ENCODE data around the gene MOK.

The MOK gene

DNA sequence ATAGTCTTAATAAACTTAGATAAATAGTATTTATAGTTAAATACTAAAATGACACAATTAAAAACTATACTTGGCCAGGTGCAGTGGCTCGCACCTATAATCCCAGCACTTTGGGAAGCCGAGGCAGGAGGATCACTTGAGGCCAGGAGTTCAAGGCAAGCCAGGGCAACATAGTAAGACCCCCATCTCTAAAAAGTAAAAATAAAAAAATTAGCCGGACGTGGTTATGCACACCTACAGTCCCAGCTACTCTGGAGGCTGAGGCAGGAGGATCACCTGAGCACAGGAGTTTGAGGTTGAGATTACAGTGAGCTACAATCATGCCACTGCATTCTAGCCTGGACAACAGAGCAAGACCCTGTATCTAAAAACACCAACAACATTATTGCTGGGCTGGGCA is 41.7 kb upstream of the MOK start:
- TF ChIP-seq CTCF (IDR thresholded peaks at IDR 0.05; ENCODE audit: borderline replicate concordance, control extremely low read depth, extremely low read depth, insufficient read depth, missing control alignments): no peak
- no peak for DNase-seq (ENCODE audit: low spot score)
- in situ Hi-C loops (cut with MboI; ENCODE audit: low sequenced_read_pairs, unreplicated experiment): no loop called here

DNA sequence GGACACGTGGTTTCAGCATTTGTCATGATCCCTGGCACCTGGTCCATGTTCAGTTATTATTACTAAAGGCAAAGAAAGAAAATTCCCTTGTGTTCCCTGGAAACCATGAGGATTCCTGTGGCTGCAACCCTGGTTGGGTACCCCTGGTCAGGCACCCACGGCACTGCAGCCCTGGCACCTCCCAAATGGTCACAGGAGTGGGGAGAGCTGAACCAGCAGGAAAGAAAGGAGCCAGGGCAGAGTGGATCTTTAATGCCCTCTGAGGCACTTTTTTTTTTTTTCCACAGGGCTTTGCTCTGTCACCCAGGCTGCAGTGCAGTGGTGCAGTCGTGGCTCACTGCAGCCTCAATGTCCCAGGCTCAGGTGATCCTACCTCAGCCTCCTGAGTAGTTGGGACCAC is 40.3 kb upstream of the MOK start:
- TF ChIP-seq CTCF (IDR thresholded peaks at IDR 0.05; ENCODE audit: borderline replicate concordance, control extremely low read depth, extremely low read depth, insufficient read depth, missing control alignments): no peak
- in situ Hi-C loops (cut with MboI; ENCODE audit: low sequenced_read_pairs, unreplicated experiment): no loop called here

DNA sequence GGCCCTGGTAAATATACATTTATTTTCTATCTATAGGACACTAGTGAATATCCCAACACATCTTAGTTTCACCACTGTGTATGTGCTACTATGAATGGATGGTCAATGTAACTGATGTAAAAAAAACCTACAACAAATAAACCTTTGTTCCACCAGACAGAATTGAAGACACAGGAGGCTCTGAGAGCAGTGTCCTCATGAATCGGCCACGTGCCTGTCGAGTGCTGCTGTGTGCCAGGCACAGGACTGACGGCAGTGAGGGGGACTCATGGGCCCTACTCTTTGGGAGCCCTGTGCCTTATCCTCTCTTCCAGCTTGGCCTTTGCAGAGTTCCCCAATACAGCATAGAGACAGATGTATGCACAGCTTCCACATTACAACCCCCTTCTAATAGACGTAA is 39.5 kb upstream of the MOK start:
- no peak for TF ChIP-seq CTCF (IDR thresholded peaks at IDR 0.05; ENCODE audit: borderline replicate concordance, control extremely low read depth, extremely low read depth, insufficient read depth, missing control alignments)
- in situ Hi-C loops (cut with MboI; ENCODE audit: low sequenced_read_pairs, unreplicated experiment): no loop called here
- DNase-seq (ENCODE audit: low spot score): no peak

More for the DNA sequence above, 40.3 kb upstream of the MOK start:
- DNase-seq (ENCODE audit: low spot score): no peak

DNA sequence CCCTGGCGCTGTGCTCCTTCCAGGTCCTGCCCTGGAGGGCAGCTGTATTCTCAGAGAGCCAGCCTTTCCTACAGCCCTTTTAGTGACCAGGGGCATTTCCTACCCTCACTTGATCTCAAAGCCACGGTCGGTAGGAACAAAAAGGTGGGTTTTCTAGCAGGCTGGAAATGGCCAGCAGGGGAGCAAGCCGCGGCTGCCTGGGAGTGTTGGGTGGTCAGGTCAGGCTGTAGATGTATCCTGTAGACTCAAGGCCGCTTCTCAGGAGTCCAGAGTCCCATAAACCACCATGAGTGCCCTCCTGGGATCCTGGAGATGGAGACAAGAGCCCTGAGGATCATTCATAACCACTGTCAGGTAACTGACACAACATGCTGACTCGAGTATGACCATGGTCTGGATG is 39.1 kb upstream of the MOK start:
- no peak for TF ChIP-seq CTCF (IDR thresholded peaks at IDR 0.05; ENCODE audit: borderline replicate concordance, control extremely low read depth, extremely low read depth, insufficient read depth, missing control alignments)
- in situ Hi-C loops (cut with MboI; ENCODE audit: low sequenced_read_pairs, unreplicated experiment): no loop called here

DNA sequence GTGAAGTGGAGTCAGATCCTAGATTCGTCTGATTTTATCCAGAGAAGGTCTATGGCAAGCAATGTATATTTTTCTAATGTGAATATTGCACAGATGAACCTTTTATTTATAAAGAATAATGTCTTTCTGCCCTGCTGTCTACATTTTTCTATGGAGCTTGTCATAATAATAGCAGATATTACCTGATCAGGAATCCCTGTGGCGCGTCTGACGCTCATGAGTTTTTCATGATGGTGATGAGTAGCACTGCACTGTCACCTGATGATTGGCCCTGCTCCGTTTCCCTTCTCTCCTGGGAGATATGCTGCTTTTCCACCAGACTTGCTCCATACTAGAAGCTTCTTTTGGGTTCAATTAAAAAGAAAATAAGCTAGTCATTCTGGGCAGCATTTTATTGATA is 37.3 kb upstream of the MOK start:
- TF ChIP-seq CTCF (IDR thresholded peaks at IDR 0.05; ENCODE audit: borderline replicate concordance, control extremely low read depth, extremely low read depth, insufficient read depth, missing control alignments): no peak
- DNase-seq (ENCODE audit: low spot score): no peak
- in situ Hi-C loops (cut with MboI; ENCODE audit: low sequenced_read_pairs, unreplicated experiment): no loop called here

More for the DNA sequence above, 39.1 kb upstream of the MOK start:
- DNase-seq (ENCODE audit: low spot score): no peak

GRCh38 chr14:102341566-102341965 is 36.6 kb upstream of the MOK start:
- TF ChIP-seq CTCF (IDR thresholded peaks at IDR 0.05; ENCODE audit: borderline replicate concordance, control extremely low read depth, extremely low read depth, insufficient read depth, missing control alignments): no peak
- in situ Hi-C loops (cut with MboI; ENCODE audit: low sequenced_read_pairs, unreplicated experiment): no loop called here
- DNase-seq (ENCODE audit: low spot score): no peak

GRCh38 chr14:102338724-102339123 is 33.8 kb upstream of the MOK start:
- TF ChIP-seq CTCF (IDR thresholded peaks at IDR 0.05; ENCODE audit: borderline replicate concordance, control extremely low read depth, extremely low read depth, insufficient read depth, missing control alignments): no peak
- in situ Hi-C loops (cut with MboI; ENCODE audit: low sequenced_read_pairs, unreplicated experiment): no loop called here
- no peak for DNase-seq (ENCODE audit: low spot score)

Measured in GM13976 (cell line).